ENCODE data around the gene SLC13A1. TPM values are rescaled to one million over a fixed set of nuclear protein-coding genes. Genes with fewer than 3 reads are reported as not detected.

The SLC13A1 gene
- total and polyA plus RNA-seq, 10 of the 15 experiments (the other 5 are each of a cell fraction or from before 2014, with no cell fraction given): 0.10 TPM; not detected in 9

- no TSS peak for BruUV-seq (replicated peaks)
- no peaks in the 10 kb centered on the region for H4K20me1 ChIP-seq (ENCODE audit: control insufficient read depth, insufficient read depth)
- in situ Hi-C loops (cut with MboI): no loop called here
- H3K4me3 ChIP-seq: no peak overlapping the region
- ChIA-PET POLR2A (no interaction called here), CTCF (no interaction called here), RAD21 (ENCODE audit: unreplicated experiment) (no interaction called here), SMC1A (ENCODE audit: uncharacterized antibody, unreplicated experiment) (no interaction called here)
- ATAC-seq (no peak), FAIRE-seq (no peak), DNase-seq (ENCODE audit: low read depth, low spot score) (no peak)
- WGBS (ENCODE audit: insufficient coverage, insufficient replicate concordance, low lambda C conversion rate, missing lambda C conversion rate): 0% methylated on average over 1 of the region's 1 CpG
- no peak overlapping the region for H2AFZ ChIP-seq (ENCODE audit: control insufficient read depth, low read depth, low read length)
- TF ChIP-seq RAD21 (IDR thresholded peaks at IDR 0.05; ENCODE audit: insufficient read depth, low read depth, low read length) (no peak), NFYA (IDR thresholded peaks at IDR 0.05; ENCODE audit: borderline replicate concordance, low read depth, low read length) (no peak), YY1 (IDR thresholded peaks at IDR 0.05; ENCODE audit: low read depth, low read length) (no peak), ZZZ3 (IDR thresholded peaks at IDR 0.05; ENCODE audit: control insufficient read depth, insufficient read length, low read depth) (no peak), CBX3 (IDR thresholded peaks at IDR 0.05; ENCODE audit: borderline replicate concordance, low read depth) (no peak), MEF2A (IDR thresholded peaks at IDR 0.05; ENCODE audit: insufficient read depth, low read depth, low read length) (no peak), KAT2A (conservative IDR thresholded peaks at IDR 0.05; ENCODE audit: control insufficient read depth, low read depth, low read length) (no peak), MAX (IDR thresholded peaks at IDR 0.05; ENCODE audit: low read depth, low read length) (no peak), MXI1 (IDR thresholded peaks at IDR 0.05; ENCODE audit: low read depth, low read length) (no peak), EED (IDR thresholded peaks at IDR 0.05; ENCODE audit: low read depth) (no peak), CREM (IDR thresholded peaks at IDR 0.05; ENCODE audit: low read depth) (no peak), GATAD2B (conservative IDR thresholded peaks at IDR 0.05; ENCODE audit: low read depth) (no peak), IKZF1 (conservative IDR thresholded peaks at IDR 0.05) (no peak), WRNIP1 (IDR thresholded peaks at IDR 0.05; ENCODE audit: borderline replicate concordance, low read depth, low read length) (no peak), SUZ12 (IDR thresholded peaks at IDR 0.05; ENCODE audit: unreplicated experiment) (no peak), NRF1 (conservative IDR thresholded peaks at IDR 0.05; ENCODE audit: low read depth, low read length) (no peak), MYC (IDR thresholded peaks at IDR 0.05; ENCODE audit: insufficient read depth, insufficient read length, insufficient replicate concordance, low read length, severe bottlenecking) (no peak), RUNX3 (IDR thresholded peaks at IDR 0.05; ENCODE audit: low read length) (no peak), RAD51 (IDR thresholded peaks at IDR 0.05) (no peak)
- no peak overlapping the region for H3K27ac ChIP-seq (ENCODE audit: control insufficient read depth, insufficient read depth)
- no peaks in the 10 kb centered on the region for H3K79me2 ChIP-seq (ENCODE audit: control insufficient read depth, insufficient read depth, low read length)
- H3K36me3 ChIP-seq (ENCODE audit: control insufficient read depth in 2 of 2, insufficient read depth in 2 of 2, low read length in 1 of 2): no peaks in the 10 kb centered on the region
- no peak overlapping the region for H3K4me2 ChIP-seq (ENCODE audit: control insufficient read depth, insufficient read depth)
- H3K9ac ChIP-seq (ENCODE audit: control insufficient read depth, insufficient read depth, low read length): no peak overlapping the region
- no peaks in the 10 kb centered on the region for H3K27me3 ChIP-seq (replicated peaks in 1 of 2; ENCODE audit: control insufficient read depth in 2 of 2, insufficient read depth in 2 of 2, low read length in 1 of 2)
- no peaks in the 10 kb centered on the region for H3K9me3 ChIP-seq (replicated peaks; ENCODE audit: control insufficient read depth, insufficient read depth, low read length)
- no peaks in the 10 kb centered on the region for H3K4me1 ChIP-seq (ENCODE audit: control insufficient read depth, insufficient read depth, low read length)
- intact Hi-C loops (cut with micrococcal nuclease; ENCODE audit: unreplicated experiment): no loop called here
Observed at GRCh38 chr7:123244768-123245167, 45.0 kb upstream of the SLC13A1 start.

Data from GM12878 (cell line).